Activated naive CD4-positive, alpha-beta T cell treated with anti-CD3 and anti-CD28 coated beads for 36 hours (primary cell): ENCODE data around the gene TLR9. TPM values are rescaled to one million over a fixed set of nuclear protein-coding genes. Genes with fewer than 3 reads are reported as not detected.
A peak's percentile ranks its signal among the peaks of the same experiment; 100 is the strongest.

ENCODE experiments used
- CTCF ChIA-PET: fragments of 350-600 bp; sonication (Branson Sonifier 250); formaldehyde crosslinking; loops from one replicate; lab custom pipeline; 2021; ENCODE audit warnings: antibody characterized with exemption; lab: Charles Lee
- DNase-seq: peaks from one replicate; pipeline ENCODE4 v3.0.0-alpha.2; 2020
- H3K27ac Mint-ChIP-seq: one replicate; pipeline ENCODE4 v1.8.0; 2021; ENCODE audit warnings: mild to moderate bottlenecking, mixed read lengths
- H3K27me3 Mint-ChIP-seq: one replicate; pipeline ENCODE4 v1.8.0; 2021; ENCODE audit warnings: low read depth, mixed read lengths
- H3K36me3 Mint-ChIP-seq: one replicate; pipeline ENCODE4 v1.8.0; 2021; ENCODE audit warnings: low read depth, mixed read lengths
- H3K4me1 Mint-ChIP-seq: one replicate; pipeline ENCODE4 v1.8.0; 2021; ENCODE audit warnings: low read depth, mixed read lengths
- H3K4me3 Mint-ChIP-seq: one replicate; pipeline ENCODE4 v1.8.0; 2021; ENCODE audit warnings: mild to moderate bottlenecking, moderate library complexity, mixed read lengths
- H3K9me3 Mint-ChIP-seq: one replicate; pipeline ENCODE4 v1.8.0; 2021; ENCODE audit warnings: mixed read lengths
- intact Hi-C: fragments of 100-400 bp; cut with micrococcal nuclease; formaldehyde crosslinking; loops from one replicate; pipeline ENCODE4 v1.15.1; 2023
- total RNA-seq, 2 experiments: library from RNA; stranded (reverse); gene quantifications; one replicate each; pipeline ENCODE4 v1.2.3, GENCODE V29; 2021

The TLR9 gene
- total RNA-seq, 2 experiments from 2014 or later = 0.62 to 0.89 TPM

GRCh38 chr3:52210550-52211046 lies 14.8 kb downstream of the TLR9 start:
- Mint-ChIP-seq H3K9me3 (no peaks in the 10 kb centered on the region), H3K27ac (no peak overlapping the region), H3K4me1 (peaks cover 3% of the 10 kb centered on the region), H3K4me3 (no peak overlapping the region), H3K36me3 (peaks cover 50% of the 10 kb centered on the region), H3K27me3 (no peaks in the 10 kb centered on the region)
- CTCF ChIA-PET = interaction anchor here (0.8 to 2.9 kb wide), 3 partner anchors 9 to 67 kb away, joined by 3 to 14 read pairs (median 3); no protein-coding TSS in a partner anchor
- DNase-seq = no peak
- intact Hi-C loops = no loop called here

DNA sequence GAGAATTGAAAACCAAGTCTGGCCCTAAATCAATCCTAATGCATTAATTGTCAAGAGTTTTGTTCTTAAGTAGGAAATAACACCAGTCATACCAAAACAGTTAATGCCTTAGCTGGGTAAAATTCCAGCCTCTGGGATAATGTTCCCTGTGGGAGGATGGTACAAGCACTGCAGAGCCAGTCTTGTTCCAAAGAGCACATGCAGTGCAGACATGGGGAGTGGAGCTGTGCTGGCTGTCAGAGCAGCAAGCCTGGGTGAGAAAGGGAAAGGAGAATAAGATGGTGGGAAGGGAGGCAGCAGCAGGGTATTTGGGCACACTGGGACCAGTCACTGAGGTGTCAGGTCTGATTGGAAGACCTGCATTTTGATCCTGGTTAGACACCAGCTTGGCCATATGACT lies 15.4 kb downstream of the TLR9 start:
- peaks cover 52% of the 10 kb centered on the region for H3K36me3 Mint-ChIP-seq

DNA sequence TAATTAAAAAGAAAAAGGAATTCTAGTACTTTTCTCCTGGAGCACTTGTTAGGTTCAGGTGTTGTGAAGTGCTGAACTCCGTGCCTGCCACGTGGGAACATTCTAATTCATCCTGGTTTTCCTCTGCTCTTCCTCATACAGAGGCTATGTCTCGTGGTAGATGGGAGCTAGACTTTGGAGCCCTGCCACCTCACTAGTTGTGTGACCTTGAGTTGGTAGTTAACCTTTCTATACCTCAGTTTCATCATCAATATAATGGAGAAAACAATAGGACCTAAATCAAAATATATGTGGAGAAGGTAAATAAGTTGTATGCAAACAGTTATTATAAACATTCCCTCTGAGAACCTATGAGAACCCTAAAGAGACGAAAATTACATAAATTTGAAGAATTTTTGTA lies 16.9 kb downstream of the TLR9 start:
- Mint-ChIP-seq H3K27ac (no peak overlapping the region), H3K4me3 (no peak overlapping the region), H3K4me1 (peaks cover 2% of the 10 kb centered on the region), H3K36me3 (peaks cover 56% of the 10 kb centered on the region), H3K9me3 (no peaks in the 10 kb centered on the region), H3K27me3 (no peaks in the 10 kb centered on the region)
- CTCF ChIA-PET = interaction anchor here (0.5 to 2.3 kb wide), 2 partner anchors 12 to 60 kb away, joined by 4 to 9 read pairs; no protein-coding TSS in a partner anchor
- no peak for DNase-seq
- intact Hi-C loops = no loop called here

More for the DNA sequence above, 15.4 kb downstream of the TLR9 start:
- Mint-ChIP-seq H3K27ac (no peak overlapping the region), H3K9me3 (no peaks in the 10 kb centered on the region), H3K27me3 (no peaks in the 10 kb centered on the region), H3K4me1 (peaks cover 2% of the 10 kb centered on the region), H3K4me3 (no peak overlapping the region)
- CTCF ChIA-PET = interaction anchor here (0.8 to 2.9 kb wide), 4 partner anchors 10 to 67 kb away, joined by 3 to 14 read pairs (median 3); no protein-coding TSS in a partner anchor
- DNase-seq = no peak
- intact Hi-C loops = no loop called here

GRCh38 chr3:52205727-52206372 lies 19.6 kb downstream of the TLR9 start:
- peaks cover 64% of the 10 kb centered on the region for H3K36me3 Mint-ChIP-seq
- no peaks in the 10 kb centered on the region for H3K9me3 Mint-ChIP-seq
- H3K4me1 Mint-ChIP-seq = peaks cover 20% of the 10 kb centered on the region
- DNase-seq = no peak
- H3K27me3 Mint-ChIP-seq = no peaks in the 10 kb centered on the region
- H3K27ac Mint-ChIP-seq = no peak overlapping the region
- intact Hi-C loops = no loop called here
- CTCF ChIA-PET = interaction anchor here (1.0 to 2.2 kb wide), 4 partner anchors 12 to 25 kb away, joined by 4 to 12 read pairs (median 5); partner anchors contain the start of gene TLR9
- no peak overlapping the region for H3K4me3 Mint-ChIP-seq

GRCh38 chr3:52204337-52205073 lies 20.9 kb downstream of the TLR9 start:
- H3K4me1 Mint-ChIP-seq = peaks cover 27% of the 10 kb centered on the region
- no peak overlapping the region for H3K27ac Mint-ChIP-seq
- H3K4me3 Mint-ChIP-seq = no peak overlapping the region
- H3K9me3 Mint-ChIP-seq = no peaks in the 10 kb centered on the region
- intact Hi-C loops = no loop called here
- peaks cover 67% of the 10 kb centered on the region for H3K36me3 Mint-ChIP-seq
- CTCF ChIA-PET = interaction anchor here (1.0 to 2.2 kb wide), 4 partner anchors 13 to 135 kb away, joined by 4 to 12 read pairs (median 6); no protein-coding TSS in a partner anchor
- no peak for DNase-seq
- H3K27me3 Mint-ChIP-seq = no peaks in the 10 kb centered on the region

- peaks cover 69% of the 10 kb centered on the region for H3K36me3 Mint-ChIP-seq
- no peak for DNase-seq
- intact Hi-C loops = no loop called here
- no peaks in the 10 kb centered on the region for H3K27me3 Mint-ChIP-seq
- CTCF ChIA-PET = interaction anchor here (0.6 to 1.1 kb wide), 3 partner anchors 18 to 136 kb away, joined by 3 read pairs; no protein-coding TSS in a partner anchor
- no peak overlapping the region for H3K4me3 Mint-ChIP-seq
- peaks cover 34% of the 10 kb centered on the region for H3K4me1 Mint-ChIP-seq
- H3K9me3 Mint-ChIP-seq = no peaks in the 10 kb centered on the region
- no peak overlapping the region for H3K27ac Mint-ChIP-seq
Observed at GRCh38 chr3:52203701-52204100, 21.7 kb downstream of the TLR9 start.

DNA sequence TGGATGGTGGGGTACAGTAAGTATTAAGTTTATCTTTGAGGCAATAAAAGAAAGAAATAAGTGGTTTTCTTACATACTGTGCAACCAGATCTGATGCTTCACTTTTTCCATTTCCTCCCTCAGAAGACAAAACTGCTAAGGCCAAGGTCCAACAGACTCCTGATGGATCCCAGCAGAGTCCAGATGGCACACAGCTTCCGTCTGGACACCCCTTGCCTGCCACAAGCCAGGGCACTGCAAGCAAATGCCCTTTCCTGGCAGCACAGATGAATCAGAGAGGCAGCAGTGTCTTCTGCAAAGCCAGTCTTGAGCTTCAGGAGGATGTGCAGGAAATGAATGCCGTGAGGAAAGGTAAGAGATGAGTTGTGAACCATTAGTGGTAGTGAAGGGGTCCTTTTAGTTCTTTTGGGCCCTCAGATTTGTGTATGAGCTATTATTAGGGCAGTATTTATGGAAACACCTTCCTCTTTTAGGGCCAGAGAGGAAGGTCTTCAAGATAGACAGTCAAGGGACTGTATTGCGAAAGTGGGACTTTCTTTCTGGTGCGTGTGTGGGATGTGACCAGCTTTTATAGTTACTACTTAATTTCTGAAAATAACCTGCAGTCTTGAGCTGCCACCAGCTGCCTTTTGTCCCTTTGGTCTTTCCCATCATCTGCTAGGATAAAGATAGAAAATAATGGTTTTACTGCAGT lies 22.9 kb downstream of the TLR9 start:
- peaks cover 41% of the 10 kb centered on the region for H3K4me1 Mint-ChIP-seq
- DNase-seq = no peak
- intact Hi-C loops = no loop called here
- H3K4me3 Mint-ChIP-seq = no peak overlapping the region
- H3K36me3 Mint-ChIP-seq = peaks cover 58% of the 10 kb centered on the region
- no peak overlapping the region for H3K27ac Mint-ChIP-seq
- CTCF ChIA-PET = interaction anchor here (0.6 to 2.6 kb wide), 6 partner anchors 17 to 137 kb away, joined by 3 to 11 read pairs (median 4); no protein-coding TSS in a partner anchor
- no peaks in the 10 kb centered on the region for H3K27me3 Mint-ChIP-seq
- no peaks in the 10 kb centered on the region for H3K9me3 Mint-ChIP-seq

DNA sequence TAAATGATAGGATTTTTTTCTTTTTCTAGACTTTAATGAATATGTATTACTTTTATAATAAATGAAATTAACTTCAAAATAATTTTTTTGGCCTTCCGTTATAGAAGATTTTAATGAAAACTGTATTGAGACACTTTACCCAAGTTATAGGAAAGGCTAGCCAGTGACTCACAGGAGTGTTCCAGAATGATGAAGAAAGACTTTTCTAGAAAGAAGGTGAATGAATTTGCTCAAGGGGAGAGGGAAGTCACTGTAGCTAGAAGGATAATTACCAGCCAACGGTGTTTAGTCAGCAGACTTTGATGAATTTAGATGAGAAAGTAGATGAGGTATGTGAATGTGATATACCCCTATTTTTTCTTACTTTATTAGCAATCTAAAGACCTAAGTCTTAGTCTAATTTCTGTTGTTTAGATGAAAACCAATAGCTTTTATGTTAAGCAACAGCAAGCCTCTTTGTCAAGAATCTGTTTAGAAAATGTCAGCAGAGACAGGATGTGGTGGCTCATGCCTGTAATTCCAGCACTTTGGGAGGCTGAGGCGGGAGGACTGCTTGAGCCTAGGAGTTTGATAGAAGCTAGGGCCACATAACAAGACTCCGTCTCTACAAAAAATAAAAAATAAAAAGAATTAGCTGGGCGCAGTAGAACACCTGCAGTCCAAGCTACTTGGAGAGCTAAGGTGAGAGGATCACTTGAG lies 24.3 kb downstream of the TLR9 start:
- no peaks in the 10 kb centered on the region for H3K9me3 Mint-ChIP-seq
- intact Hi-C loops = no loop called here
- CTCF ChIA-PET = interaction anchor here (0.6 to 2.6 kb wide), 5 partner anchors 20 to 689 kb away, joined by 3 to 11 read pairs (median 4); partner anchors contain the start of gene WDR82
- H3K27ac Mint-ChIP-seq = no peak overlapping the region
- H3K36me3 Mint-ChIP-seq = peaks cover 52% of the 10 kb centered on the region
- H3K4me1 Mint-ChIP-seq = peaks cover 52% of the 10 kb centered on the region
- DNase-seq = no peak
- no peaks in the 10 kb centered on the region for H3K27me3 Mint-ChIP-seq
- H3K4me3 Mint-ChIP-seq = no peak overlapping the region

- Mint-ChIP-seq H3K4me1 (peaks cover 56% of the 10 kb centered on the region), H3K4me3 (peak overlapping the region; percentile 92), H3K27me3 (no peaks in the 10 kb centered on the region), H3K9me3 (no peaks in the 10 kb centered on the region), H3K36me3 (peaks cover 36% of the 10 kb centered on the region), H3K27ac (peak overlapping the region; percentile 84)
- DNase-seq = no peak
- intact Hi-C loops = loop anchor here (1.0 kb wide), 4 partner anchors 18 to 257 kb away; partner anchors contain the start of genes PARP3, POC1A and TWF2
- CTCF ChIA-PET = interaction anchor here (0.9 kb wide), 1 partner anchor 10 kb away, joined by 3 read pairs; no protein-coding TSS in a partner anchor
Observed at GRCh38 chr3:52198643-52199608, 26.5 kb downstream of the TLR9 start.

GRCh38 chr3:52197842-52198625 lies 27.4 kb downstream of the TLR9 start, which contains the start of gene ALAS1:
ALAS1 (plus strand) TSS chr3:52198160; CDS start chr3:52199242, 1,082 bp downstream.
- intact Hi-C loops = loop anchor here (1.0 kb wide), 5 partner anchors 19 to 256 kb away; partner anchors contain the start of genes PARP3, POC1A and TWF2
- no peaks in the 10 kb centered on the region for H3K27me3 Mint-ChIP-seq
- CTCF ChIA-PET = interaction anchor here (1.3 to 1.8 kb wide), 3 partner anchors 22 to 197 kb away, joined by 4 to 14 read pairs (median 5); no protein-coding TSS in a partner anchor

More at GRCh38 chr3:52197842-52198625, 27.4 kb downstream of the TLR9 start, which contains the start of gene ALAS1:
- peaks cover 29% of the 10 kb centered on the region for H3K36me3 Mint-ChIP-seq
- H3K9me3 Mint-ChIP-seq = no peaks in the 10 kb centered on the region
- peak within 1 kb of the TSS; percentile 84 for H3K27ac Mint-ChIP-seq
- DNase-seq = peak; percentile 94
- H3K4me1 Mint-ChIP-seq = peaks cover 56% of the 10 kb centered on the region
- peak within 1 kb of the TSS; percentile 92 for H3K4me3 Mint-ChIP-seq
